Suppressor macrophage treated with lipopolysaccharide for 4 hours (primary cell): Measurements from ENCODE around the gene PSMA8.
A peak's percentile ranks its signal among the peaks of the same experiment; 100 is the strongest.
"Not testable (repeated sequence)": the region's sequence is repeated elsewhere in the genome, so short reads cannot be mapped to it uniquely, and the experiment has no call there.

Experiments
- DNase-seq: peaks from one replicate; pipeline ENCODE4 v3.0.0-alpha.2; 2020

The PSMA8 gene

DNA sequence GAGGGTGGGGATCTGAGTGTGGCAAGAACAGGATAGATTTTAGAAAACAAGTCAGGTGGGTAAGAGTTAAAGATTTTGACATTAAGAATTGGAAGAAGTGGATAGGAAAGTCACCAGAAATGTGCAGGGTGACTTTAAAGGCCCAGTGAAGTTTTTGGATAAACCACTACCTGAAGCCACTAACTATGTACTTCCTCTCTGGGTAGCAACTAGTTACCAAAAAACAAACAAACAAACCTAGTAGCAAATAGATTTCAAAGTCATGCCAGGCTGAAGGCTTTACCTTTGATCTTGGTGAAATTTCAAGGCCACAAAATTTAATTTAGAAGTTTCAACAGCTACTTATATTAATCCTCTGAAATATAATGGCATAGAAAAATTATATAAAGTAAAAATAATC lies 42.5 kb downstream of the PSMA8 start:
- no peak for DNase-seq

DNA sequence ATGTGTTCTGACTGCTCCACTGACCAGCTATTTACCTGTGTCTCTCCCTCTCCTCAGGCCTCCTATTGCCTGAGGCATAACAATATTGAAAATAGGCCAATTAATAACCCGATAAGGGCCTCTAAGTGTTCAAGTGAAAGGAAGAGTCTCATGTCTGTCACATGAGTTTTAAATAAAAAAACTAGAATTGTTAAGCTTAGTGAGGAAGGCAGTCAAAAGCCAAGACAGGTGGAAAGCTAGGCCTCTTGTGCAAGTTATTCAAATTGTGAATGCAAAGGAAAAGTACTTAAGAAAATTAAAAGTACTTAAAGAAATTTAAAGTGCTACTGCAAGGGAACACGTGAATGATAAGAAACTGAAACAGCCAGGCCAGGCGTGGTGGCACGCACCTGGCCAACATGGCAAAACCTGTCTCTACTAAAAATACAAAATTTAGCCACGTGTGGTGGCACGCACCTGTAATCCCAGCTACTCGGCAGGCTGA lies 47.7 kb downstream of the PSMA8 start:
- DNase-seq, result no peak

DNA sequence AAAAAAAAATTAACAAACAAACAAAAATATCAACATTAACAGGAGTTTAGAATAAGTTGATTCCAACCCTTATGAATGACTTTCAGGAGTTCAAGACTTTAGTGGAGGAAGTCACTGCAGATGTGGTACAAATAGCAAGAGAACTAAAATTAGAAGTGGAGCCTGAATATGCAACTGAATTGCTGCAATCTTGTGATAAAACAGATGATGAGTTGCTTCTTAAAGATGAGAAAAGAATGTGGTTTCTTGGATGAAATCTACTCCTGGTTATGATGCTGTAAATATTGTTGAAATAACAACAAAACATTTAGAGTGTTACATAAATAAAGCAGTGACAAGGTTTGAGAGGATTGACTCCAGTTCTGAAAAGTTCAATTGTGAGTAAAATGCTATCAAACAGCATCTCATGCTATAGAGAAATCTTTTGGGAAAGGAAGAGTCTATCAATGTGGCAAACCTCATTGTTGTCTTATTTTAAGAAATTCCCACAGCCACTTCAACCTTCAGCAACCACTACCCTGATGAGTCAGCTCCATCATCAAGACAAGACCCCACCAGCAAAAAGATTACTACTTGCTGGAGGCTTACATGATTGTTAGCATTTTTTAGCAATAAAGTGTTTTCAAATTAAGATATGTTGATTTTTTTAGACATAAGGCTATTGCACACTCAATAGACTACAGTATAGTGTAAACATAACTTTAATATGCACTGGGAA lies 49.9 kb downstream of the PSMA8 start:
- no peak for DNase-seq

DNA sequence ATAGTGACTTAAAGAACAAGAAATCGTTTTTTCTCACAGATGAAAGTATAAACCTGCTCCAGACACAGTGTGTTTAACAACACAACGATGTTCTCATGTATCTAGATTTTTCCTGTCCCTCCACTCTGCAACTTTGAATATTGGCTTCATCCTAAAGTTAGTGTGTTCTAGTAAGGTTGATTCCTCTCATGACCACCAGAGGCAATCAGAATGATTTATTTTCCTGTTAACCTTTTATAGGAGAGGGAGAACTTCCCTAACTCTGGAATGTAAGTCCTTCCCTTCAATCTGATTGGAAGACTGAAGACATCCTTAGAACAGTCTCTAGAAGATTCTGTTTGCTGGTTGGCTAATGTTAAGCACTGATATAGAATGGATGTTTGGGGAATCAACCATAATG lies 51.6 kb downstream of the PSMA8 start:
- no peak for DNase-seq

DNA sequence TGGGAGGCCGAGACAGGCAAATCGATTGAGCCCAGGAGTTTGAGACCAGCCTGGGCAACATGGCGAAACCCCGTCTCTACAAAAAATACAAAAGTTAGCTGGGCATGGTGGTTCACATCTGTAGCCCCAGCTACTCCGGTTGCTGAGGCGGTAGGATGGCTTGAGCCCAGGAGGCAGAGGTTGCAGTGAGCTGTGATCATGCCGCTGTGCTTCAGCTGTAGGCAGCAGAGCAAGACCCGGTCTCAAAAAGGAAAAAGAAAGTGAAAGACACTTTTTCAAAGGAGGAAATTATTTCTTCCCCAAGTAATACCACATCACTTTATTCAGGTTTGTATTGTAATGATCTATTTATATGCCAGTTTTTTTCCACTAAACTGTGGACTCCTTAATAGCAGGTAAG lies 56.8 kb downstream of the PSMA8 start:
- DNase-seq, result peak; percentile 25

DNA sequence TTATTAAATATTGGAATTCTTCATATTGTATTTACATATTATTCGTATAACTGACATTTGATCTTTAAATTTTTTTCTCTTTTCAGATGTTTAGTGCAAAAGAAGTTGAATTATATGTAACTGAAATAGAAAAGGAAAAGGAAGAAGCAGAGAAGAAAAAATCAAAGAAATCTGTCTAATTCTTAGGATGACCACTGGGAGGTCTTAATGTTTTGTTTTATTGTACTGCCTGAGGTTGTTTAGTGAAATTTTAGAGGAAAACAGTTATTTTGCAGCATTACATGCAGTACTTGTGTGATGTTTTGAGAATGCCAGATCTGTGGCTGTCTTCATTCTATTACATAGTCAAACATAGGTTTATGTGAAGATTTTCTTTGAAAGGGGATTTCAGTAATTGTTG lies 58.6 kb downstream of the PSMA8 start:
- DNase-seq, result no peak

DNA sequence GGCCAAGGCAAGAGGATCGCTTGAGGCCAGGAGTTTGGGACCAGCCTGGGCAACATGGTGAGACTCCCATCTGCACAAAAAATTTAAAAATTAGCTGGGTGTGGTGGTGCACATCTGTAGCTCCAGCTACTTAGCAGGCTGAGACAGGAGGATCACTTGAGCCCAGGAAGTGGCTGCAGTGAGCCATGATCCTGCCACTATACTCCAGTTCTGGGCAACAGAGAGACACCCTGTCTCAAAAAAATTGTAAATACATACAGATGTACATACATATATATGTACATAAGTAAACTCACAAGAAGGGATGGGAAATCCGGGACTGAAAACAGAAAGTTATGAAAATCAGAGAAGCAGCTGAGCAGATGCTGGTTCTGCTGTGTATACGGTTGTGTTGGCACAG lies 62.9 kb downstream of the PSMA8 start:
- DNase-seq, result no peak

DNA sequence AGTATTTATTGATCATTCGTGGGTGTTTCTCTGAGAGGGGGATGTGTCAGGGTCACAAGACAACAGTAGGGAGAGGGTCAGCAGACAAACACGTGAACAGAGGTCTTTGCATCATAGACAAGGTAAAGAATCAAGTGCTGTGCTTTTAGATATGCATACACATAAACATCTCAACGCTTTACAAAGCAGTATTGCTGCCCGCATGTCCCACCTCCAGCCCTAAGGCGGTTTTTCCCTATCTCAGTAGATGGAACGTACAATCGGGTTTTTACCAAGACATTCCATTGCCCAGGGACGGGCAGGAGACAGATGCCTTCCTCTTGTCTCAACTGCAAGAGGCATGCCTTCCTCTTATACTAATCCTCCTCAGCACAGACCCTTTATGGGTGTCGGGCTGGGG lies 68.3 kb downstream of the PSMA8 start:
- not testable (repeated sequence) for DNase-seq

DNA sequence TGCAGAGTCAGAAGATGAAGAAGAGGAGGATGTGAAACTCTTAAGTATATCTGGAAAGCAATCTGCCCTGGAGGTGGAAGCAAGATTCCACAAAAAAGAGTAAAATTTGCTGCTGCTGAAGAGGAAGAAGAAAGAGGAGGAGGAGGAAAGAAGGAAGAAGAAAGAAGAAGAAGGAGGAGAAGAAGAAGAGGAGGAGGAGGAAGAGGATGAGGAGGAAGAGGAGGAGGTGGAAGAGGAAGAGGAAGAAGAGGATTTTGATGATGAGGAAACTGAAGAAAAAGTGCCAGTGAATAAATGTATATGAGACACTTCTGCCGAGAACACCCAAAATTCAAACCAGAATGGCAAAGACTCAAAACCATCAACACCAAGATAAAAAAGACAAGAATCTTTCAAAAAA lies 71.6 kb downstream of the PSMA8 start:
- DNase-seq, result no peak

DNA sequence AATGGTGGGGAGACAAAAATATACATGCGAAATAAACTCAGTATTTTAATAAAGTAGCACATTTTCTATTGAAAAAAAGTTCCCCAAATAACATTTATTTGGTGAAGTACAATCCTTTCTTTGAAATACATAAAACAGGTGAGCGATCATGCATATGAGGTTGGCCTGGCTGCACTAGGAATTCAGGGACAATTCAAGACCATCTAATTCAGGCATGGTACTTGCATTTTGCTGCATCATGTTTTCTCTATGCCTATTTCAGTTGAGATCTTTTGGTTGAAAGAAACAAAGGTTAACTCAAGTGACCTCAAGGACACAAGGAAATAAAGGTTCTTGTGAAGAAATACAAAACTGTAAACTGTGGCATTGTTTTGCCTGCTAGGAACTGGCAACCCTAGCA lies 72.8 kb downstream of the PSMA8 start:
- no peak for DNase-seq

DNA sequence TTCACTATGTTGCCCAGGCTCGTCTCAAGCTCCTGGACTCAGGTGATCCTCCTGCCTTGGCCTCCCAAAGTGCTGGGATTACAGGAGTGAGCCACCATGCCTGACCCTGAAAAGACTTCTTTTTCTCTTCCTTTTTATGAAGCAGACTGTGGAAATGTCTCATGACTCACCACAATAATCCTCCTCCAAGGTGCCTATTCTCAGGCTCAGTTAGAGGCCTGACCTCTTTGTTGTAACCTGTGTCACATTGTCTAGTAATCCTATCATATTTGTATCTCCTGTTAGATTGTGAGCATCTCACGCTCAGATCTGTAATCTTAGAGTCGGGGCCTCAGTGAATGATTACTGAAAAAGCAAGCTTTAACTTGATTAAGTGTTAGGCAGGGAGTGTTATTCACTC lies 74.3 kb downstream of the PSMA8 start:
- no peak for DNase-seq

DNA sequence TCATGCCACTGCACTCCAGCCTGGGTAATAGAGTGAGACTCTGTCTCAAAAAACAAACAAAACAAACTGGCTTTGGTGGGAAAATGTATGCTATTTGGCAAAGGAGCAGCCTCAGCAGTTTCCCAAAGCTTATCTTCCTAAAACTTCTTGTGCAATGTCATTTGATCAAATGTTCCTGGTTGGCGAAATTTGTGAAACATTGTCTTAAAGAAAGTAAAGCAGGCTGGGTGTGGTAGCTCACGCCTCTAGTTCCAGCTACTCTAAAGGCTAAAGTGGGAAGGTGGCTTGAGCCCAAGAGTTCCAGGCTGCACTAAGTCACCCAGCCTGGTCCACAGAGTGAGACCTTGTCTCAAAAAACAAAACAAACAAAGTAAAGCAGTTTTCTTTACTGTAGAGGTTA lies 75.3 kb downstream of the PSMA8 start:
- no peak for DNase-seq

DNA sequence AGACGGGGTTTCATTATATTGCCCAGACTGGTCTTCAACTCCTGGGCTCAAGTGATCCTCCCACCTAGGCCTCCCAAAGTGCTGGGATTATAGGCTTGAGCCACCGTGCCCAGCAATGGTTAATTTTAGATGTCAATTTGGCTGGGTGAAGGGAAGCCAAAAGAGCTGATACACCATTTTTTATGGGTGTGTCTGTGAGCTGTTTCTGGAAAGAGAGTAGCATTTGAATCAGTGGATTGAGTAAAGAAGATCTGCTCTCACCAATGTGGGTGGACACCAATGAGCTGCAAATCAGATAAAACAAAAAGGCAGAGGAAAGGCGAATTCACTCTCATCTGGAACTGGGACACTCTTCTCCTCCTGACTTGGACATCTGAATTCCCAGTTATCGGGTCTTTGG lies 76.5 kb downstream of the PSMA8 start:
- no peak for DNase-seq

DNA sequence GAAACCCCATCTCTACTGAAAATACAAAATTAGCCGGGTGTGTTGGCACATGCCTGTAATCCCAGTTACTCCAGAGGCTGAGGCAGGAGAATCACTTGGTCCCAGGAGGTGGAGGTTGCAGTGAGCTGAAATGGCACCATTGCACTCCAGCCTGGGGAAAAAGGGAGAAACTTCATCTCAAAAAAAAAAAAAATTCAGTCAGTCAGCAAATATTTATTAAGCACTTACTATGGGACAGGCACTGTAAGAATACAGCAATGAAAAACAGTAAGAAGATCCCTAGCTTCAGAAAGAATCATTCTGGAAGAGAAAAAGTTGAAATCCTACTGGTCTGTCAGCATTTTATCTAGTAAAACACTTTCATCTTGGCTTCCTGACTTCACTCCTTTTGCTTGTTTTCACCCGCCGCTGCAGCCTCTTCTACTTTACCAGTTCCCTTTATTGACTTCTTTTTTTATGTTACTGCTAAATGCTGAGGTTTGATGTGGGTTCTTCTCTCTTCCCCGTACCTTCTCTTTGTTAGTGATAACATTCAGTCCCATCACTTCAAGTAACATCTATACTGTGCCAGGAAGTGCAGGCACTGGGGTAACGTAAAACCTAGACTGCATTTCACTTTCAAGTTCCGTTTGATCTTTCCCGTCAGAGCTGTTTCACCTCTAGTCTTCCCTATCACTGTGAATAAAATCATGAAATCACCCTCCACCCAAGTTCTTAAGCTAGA lies 81.7 kb downstream of the PSMA8 start:
- DNase-seq, result peak; percentile 15

DNA sequence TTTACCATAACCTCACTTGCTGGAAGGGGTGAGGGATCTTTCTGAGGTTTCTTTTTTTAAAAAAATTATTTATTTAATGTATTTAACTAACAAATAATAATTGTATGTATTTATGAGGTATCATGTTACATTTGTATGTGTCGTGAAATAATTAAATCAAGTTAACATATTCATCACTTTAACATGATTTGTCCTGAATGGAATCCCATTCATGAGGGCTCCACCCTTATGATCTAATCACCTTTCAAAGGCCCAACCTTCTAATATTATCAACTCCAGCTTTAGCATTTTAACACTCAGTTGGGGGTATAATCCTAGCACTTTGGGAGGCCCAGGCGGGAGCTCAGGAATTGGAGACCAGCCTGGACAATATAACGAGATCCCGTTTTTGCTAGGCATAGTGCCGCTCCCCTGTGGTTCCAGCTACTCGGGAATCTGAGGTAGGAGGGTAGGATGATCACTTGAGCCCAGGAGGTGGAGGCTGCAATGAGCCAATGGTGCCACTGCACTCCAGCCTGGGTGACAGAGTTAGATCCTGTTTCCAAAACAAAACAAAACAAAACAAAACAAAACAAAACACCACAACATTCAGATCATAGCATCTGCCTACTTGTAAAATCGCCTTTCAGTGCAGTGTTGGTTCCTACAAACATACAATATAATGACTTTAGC lies 91.5 kb downstream of the PSMA8 start:
- DNase-seq, result no peak

DNA sequence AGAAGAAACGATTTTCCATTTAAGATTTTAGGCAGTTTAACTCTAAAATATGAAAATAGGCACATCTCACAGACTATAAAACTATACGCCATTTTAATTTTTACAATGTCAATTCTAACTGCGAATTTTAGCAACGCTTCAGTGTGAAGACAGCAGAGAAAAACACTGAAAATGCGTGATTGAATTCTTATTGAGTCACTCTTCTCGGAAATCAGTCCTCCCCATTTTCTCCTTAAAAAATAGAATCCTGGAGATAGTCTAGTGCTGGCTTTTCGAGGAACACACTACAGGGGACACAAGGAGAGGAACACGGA lies 92.2 kb downstream of the PSMA8 start:
- no peak for DNase-seq

DNA sequence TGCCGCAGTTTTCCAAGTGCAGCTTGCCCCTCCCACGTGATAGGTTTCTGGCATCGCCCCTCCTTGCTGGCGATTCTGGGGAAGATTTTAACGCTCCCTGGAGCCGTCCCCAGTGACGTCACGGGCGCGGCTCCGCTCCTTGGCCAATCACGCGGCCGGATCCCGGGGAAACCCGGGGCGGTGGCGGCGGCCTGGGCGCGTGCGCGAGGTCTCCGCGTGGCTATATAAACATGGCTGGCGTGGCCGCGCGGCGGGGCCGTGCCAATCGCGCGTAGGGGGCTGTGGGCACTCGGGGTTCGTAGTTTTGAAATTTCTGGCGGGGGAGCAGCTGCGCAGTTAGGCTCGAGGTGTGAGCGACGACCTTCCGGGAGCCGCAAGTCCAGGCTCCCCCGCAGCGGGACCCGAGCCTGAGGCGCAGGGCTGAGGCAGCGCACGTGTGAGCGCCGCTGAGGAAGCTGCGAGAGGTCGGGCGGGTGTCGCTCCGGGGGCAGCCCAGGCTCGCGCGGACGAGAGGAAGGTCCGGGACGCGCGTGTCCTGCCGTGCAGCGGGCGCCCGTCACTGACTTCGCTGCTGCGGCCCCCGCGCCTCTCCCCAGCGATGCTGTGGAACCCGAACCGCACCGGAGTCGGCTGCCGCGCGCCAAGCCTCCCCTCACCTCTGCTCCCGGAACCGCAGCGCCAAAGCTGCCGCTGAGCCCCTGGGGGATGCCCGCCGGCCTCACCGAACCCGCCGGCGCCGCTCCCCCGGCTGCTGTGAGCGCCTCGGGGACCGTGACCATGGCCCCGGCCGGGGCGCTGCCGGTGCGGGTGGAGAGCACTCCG lies 92.8 kb downstream of the PSMA8 start, which contains the start of gene TAF4B:
Gene TAF4B (plus strand): TSS at position 217 of the 822 bp plus-strand sequence. CDS start 489 bp downstream, at position 706.
- DNase-seq, result peak; percentile 97

DNA sequence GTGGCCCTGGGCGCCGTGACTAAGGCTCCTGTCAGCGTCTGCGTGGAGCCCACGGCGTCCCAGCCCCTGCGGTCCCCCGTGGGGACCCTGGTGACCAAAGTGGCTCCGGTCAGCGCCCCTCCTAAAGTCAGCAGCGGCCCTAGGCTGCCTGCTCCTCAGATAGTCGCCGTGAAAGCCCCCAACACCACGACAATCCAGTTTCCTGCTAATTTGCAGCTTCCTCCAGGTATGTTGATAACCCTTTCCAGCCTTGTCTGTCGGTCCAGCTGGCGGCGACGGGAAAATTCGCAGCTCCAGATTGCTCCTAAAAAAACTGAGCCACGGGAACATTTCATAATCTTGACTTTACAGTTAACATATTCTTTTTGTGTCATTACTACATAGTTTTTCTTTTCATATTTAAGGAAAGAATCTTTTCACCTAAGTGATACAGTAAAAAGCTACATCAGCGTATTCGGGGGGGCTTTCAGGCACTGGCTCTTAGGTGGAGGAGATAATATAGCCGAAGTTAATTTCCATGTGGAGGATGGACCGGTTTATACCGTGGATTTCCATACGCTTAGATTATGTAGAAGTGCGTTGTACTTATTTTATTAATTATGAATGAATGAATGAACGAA lies 93.5 kb downstream of the PSMA8 start:
- DNase-seq, result no peak

DNA sequence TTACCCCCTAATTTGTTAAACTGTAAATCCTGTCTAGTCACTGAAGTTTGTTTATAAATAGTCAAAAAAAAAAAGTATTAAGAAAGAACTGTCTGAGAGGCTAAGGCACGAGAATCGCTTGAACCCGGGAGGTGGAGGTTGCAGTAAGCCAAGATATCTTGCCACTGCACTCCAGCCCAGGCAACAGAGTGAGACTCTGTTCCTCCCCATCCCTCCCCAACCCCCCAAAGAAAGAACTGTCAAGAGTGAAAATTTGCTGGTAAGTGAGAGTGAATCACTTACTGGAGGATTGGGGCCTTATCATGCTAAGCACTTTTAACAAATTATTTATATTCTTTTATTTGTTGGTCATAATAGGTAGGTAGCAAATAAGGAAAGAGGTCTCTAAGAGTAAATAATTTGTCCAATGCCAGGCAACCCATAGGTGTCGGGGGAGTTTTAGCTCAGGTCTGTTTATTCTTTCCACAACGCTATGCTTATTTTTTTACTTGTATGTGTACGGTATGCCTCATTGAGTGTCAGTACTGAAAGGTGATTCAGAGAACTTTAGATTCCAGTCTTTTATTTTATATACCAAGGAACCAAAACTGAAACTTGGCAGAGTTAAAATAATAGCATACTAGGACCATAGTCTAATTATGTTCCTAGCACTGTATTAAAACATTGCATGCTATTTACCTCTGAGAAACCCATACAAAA lies 95.0 kb downstream of the PSMA8 start:
- no peak for DNase-seq

DNA sequence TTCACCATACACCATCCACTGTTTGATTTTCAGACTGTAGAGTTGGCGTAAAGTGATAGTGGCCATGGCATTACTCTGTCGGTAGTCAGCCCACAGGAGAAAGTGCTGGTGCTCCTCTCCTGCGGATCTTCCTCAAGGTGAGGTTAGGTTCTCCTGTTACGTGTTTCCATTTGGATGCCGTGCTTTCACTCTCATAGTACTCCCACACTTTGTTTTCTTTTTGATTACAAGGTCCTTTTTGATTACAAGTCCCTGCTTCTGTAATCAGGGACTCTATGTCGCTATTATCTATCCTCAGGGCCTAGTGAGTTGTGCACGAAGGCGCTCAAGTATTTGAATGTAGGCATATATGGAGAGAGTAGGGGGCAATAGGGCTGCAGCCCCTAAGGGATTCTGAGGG lies 96.8 kb downstream of the PSMA8 start:
- DNase-seq, result no peak

DNA sequence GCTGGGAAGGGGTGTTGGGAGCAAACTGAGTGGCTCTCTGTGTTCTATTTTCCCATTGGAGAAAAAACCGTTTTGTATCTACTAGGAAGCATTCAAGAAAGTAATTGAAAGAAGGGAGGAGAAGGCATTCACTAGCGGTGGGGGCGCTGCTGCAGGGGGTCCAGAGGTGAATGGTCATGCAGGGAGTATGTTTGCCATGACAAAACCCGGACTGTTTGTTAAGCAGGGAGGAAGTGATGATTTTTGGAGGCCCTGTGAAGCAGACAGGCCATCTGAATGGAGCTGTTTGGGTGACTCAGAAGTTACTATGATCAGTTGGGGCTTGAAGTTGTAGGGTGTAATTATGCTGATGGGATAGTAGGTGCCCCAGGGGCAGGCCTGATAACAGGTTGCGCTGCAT lies 99.5 kb downstream of the PSMA8 start:
- DNase-seq, result no peak

DNA sequence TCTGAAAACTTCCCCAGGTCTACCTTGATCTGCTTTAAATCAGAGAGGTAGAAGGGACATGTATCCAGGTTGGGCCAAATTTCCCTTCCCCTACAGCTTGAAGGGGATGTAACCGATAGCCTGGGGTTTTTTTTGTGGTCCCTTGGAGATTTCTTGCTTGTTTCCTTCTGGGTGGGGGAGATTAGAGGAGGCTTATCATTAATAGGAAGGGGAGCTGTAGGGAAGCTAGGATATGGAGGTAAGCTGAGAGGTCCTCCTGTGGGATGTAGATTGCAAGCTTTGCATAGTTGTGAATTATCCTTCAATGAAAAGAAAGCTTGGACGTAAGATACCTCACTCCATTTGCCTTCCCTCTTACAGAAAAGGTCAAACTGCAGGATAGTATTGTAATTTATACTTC lies 103.7 kb downstream of the PSMA8 start:
- not testable (repeated sequence) for DNase-seq
